NT2/D1 (cell line): ENCODE data around the gene ZNRF2.

ENCODE experiments used
- SUZ12 ChIP-seq: IDR thresholded peaks from 2 replicates; pipeline ENCODE4 v1.6.1; 2011; ENCODE audit not compliant: insufficient read length, insufficient read depth; ENCODE audit errors: extremely low read depth
- YY1 ChIP-seq: IDR thresholded peaks from 2 replicates; pipeline ENCODE4 v1.6.1; 2011; ENCODE audit not compliant: insufficient read length, insufficient read depth
- ZNF274 ChIP-seq: IDR thresholded peaks from 2 replicates; pipeline ENCODE4 v1.6.1; 2011; ENCODE audit warnings: mild to moderate bottlenecking, low read depth, low read length

DNA sequence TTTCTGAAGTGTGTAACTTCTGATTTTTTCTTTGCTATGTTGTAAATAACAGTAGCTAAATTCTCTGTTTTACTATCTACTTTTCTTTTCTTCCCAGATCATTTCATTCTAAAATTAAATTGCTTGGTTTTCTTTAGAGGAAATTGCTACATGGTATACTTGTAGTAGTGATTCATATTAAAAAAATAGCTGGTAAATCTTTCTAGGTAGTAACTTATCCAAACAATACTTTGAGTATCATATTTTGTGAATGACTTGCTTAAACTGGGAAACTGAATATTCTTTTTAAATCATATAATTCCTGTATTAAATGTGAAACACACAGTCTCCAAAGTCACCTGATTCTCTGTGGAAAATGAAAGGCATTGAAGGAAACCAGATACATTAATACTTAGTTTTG lies 85.5 kb downstream of the ZNRF2 start:
- TF ChIP-seq YY1 (no peak), ZNF274 (no peak), SUZ12 (no peak)
